Measurements from ENCODE around the gene TWSG1. TPM values are rescaled to one million over a fixed set of nuclear protein-coding genes. Genes with fewer than 3 reads are reported as not detected.

The TWSG1 gene
- polyA plus RNA-seq (ENCODE audit: insufficient read length in 10 of 10) = 100 to 1,000 TPM in 1 of 10 donors, 10 to 100 TPM in 9; 49.9 to 102 (median 68.1) TPM
- long read RNA-seq, donor 1, transcript TWSG1-202 (4 exons, 1,119 nt) = minor isoform, 9 of 36 reads
- long read RNA-seq, donor 1, transcript TWSG1-201 (5 exons, 3,756 nt) = major isoform, 16 of 36 reads
- long read RNA-seq, donor 1, partial matches to known transcripts = 10 of 36 reads
- long read RNA-seq, donor 1, other reads (novel, unspliced or antisense) = 0 of 36 reads
- long read RNA-seq, donor 2, transcript TWSG1-202 (4 exons, 1,119 nt) = minor isoform, 7 of 72 reads
- long read RNA-seq, donor 2, transcript TWSG1-201 (5 exons, 3,756 nt) = major isoform, 19 of 72 reads
- long read RNA-seq, donor 2, partial matches to known transcripts = 46 of 72 reads
- long read RNA-seq, donor 2, other reads (novel, unspliced or antisense) = 0 of 72 reads
- long read RNA-seq, donor 3 = 0 reads
- long read RNA-seq, donor 4, transcript TWSG1-201 (5 exons, 3,756 nt) = major isoform, 15 of 88 reads
- long read RNA-seq, donor 4, transcript TWSG1-202 (4 exons, 1,119 nt) = minor isoform, 5 of 88 reads
- long read RNA-seq, donor 4, partial matches to known transcripts = 68 of 88 reads
- long read RNA-seq, donor 4, other reads (novel, unspliced or antisense) = 0 of 88 reads
- long read RNA-seq, donor 5, transcript TWSG1-202 (4 exons, 1,119 nt) = minor isoform, 13 of 76 reads
- long read RNA-seq, donor 5, transcript TWSG1-201 (5 exons, 3,756 nt) = major isoform, 36 of 76 reads
- long read RNA-seq, donor 5, partial matches to known transcripts = 27 of 76 reads
- long read RNA-seq, donor 5, other reads (novel, unspliced or antisense) = 0 of 76 reads
- long read RNA-seq, donor 6, transcript TWSG1-201 (5 exons, 3,756 nt) = major isoform, 18 of 96 reads
- long read RNA-seq, donor 6, partial matches to known transcripts = 74 of 96 reads
- long read RNA-seq, donor 6, other reads (novel, unspliced or antisense) = 0 of 96 reads
- long read RNA-seq, donor 7, transcript TWSG1-201 (5 exons, 3,756 nt) = major isoform, 31 of 63 reads
- long read RNA-seq, donor 7, transcript TWSG1-202 (4 exons, 1,119 nt) = minor isoform, 7 of 63 reads
- long read RNA-seq, donor 7, partial matches to known transcripts = 24 of 63 reads
- long read RNA-seq, donor 7, other reads (novel, unspliced or antisense) = 0 of 63 reads
- long read RNA-seq, donor 8, transcript TWSG1-201 (5 exons, 3,756 nt) = major isoform, 23 of 51 reads
- long read RNA-seq, donor 8, transcript TWSG1-202 (4 exons, 1,119 nt) = minor isoform, 7 of 51 reads
- long read RNA-seq, donor 8, partial matches to known transcripts = 21 of 51 reads
- long read RNA-seq, donor 8, other reads (novel, unspliced or antisense) = 0 of 51 reads
- long read RNA-seq, donor 9, transcript TWSG1-201 (5 exons, 3,756 nt) = major isoform, 7 of 11 reads
- long read RNA-seq, donor 9, partial matches to known transcripts = 0 of 11 reads
- long read RNA-seq, donor 9, other reads (novel, unspliced or antisense) = 0 of 11 reads

DNA sequence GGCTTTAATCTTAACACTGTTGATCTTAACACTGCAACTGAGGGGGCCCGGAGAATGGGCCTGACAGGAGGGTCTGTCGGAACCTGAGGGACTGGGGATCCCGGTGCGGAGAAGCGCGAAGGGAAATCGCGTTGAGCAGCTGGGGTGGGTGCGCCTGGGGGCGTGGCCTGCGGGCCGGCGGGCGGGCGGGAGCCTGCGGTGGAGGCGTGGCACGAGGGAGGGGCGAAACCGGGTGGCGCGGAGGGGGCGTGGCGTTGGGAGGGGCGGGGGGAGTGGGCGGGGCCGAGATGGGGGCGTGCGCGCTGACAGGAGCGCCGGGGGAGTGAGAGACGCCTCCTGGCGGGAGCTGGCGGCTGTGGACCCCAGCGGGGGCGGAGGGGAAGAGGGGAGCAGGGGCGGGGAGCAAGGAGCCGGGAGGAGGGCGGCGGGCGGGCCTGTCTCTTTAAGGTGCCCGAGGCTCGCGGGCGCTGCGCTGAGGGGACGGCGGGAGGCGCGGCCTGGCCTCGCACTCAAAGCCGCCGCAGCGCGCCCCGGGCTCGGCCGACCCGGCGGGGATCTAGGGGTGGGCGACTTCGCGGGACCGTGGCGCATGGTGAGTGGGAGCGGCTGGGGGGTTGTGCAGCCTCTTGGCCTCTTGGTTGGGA lies at the start of gene TWSG1:
TWSG1 (plus strand) TSS at position 445 of the 644 bp plus-strand sequence. CDS start 2,457 bp downstream, outside the sequence.
- peak; percentile 93 to 97 (median 95) for DNase-seq

DNA sequence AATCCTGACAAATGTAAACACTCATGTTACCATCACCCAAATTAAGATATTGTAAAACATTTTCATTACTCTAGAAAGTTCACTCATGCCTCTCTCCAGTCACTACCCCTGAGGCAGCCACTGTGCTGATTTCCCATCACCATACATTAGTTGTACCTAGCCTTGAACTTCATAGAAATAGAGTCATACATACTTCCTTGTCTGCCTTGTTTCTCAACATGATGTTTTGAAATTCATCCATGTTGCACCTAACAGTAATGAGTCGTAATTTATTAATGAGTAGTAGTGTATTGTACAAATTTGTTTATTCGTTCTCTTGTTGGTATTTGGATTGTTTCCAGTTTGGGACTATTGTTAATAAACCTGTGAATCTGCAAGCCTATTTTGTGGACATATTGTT lies 49.0 kb upstream of the TWSG1 start:
- DNase-seq = no peak

DNA sequence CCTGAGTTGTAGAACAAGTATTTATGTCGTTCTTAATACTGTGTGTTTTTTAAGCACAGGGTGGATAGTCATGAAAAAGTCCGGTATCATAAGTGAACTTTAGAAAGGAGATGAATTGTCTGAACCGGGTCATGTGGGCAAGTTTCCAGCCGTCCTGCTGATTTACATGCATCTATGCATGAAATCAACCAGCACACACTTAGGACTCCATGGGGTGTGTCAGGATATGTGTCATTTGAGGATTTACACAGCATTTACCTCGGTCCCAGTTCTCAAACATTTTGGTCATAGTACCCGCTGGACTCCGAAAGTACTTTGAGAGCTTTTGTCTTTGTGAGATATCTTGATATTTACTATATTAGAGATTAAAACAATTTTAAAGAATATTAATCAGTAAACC lies 47.5 kb upstream of the TWSG1 start:
- no peak for DNase-seq

DNA sequence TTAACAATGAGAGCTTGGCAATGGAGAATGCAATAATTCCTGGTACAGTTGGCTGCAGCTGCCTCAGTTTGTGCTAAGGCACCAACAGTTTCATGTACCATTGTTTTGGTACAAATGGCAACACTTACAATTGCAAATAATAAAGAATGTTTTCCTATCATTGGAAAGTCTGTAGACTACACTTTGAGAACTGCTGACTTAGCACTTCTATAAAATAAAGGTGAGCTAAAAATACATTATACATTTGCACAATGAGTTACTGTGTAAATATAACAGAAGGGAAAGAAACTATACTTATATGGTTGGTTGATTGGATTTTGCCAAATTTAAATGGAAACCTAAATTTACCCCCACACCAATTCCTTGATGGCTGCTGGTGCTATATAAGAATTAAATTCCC lies 44.9 kb upstream of the TWSG1 start:
- DNase-seq = no peak

DNA sequence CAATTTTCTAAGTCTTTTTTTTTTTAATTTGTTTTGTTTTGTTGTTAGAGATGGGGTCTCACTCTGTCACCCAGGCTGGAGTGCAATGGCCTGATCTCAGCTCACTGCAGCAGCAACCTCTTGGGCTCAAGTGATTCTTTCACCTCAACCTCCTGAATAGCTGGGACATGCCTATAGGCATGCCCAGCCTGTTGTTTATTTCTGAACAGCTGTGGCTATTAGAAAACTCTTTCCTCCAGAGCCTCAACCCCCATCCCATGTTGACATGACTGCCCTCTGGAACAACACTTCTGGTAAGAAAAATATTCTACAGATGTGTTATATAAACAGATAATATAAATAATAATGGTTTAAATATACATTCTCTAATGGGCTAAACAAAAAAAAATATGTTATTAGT lies 44.4 kb upstream of the TWSG1 start:
- no peak for DNase-seq

DNA sequence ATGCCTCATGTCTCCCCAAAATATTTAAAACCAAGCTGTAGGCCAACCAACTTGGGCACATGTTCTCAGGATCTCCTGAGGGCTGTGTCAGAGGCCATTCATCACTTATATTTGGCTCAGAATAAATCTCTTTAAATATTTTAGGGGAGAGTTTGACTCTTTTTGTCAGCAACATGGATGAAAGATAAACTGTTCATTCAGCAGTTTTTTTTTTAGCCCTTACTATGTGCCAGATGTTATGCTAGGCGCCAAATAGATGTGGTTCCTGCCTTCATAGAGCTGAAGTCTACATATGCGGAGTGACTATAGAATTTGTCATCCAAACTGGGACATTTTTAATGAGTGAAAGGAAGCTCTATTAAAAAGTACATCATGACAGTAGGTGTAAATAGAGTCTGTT lies 42.5 kb upstream of the TWSG1 start:
- DNase-seq = no peak

DNA sequence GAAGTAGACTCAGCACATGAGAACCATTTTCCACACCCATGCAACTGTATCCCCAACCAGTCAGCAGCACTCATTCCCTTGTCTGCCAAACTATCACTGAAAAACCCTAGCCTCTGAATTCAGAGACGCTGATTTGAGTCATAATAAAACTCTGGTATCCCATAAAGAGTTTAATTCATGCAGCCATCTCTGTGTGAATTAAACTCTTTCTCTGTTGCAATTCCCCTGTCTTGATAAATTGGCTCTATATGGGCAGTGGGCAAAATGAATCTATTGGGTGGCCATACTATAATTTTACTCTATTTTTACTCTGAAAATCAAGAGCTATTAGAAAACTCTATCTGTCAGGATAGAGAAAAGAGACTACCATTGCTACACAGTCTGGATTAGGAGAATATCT lies 40.6 kb upstream of the TWSG1 start:
- no peak for DNase-seq

DNA sequence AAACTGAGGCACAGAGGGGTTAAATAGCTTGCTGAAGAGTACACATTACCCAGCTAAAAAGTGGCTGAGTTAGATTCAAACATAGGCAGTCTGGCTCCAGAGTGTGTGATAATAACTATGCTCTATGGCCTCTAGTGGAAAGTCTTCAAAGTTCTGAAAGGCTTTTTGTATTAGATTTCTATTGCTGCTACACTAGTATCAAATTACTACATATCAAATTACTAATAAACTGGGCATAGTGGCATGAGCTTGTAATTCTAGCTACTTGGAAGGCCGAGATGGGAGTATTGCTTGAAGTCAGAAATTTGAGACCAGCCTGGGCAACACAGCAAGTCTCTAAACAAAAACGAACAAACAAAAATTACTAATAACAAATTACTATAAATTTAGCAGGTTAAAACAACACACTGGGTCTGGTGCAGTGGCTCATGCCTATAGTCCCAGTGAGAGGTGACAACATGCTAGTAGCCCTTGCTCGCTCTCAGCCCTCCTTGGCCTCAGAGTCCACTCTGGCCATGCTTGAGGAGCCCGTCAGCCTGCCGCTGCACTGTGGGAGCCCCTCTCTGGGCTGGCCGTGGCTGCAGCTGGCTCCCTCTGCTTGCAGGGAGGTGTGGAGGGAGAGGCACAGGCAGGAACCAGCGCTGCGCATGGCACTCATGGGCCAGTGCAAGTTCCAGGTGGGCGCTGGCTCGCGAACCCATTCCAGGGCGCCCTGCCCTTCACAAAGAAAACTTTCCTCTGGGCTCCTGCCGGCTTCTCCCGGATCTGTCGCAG lies 38.2 kb upstream of the TWSG1 start:
- DNase-seq = no peak

DNA sequence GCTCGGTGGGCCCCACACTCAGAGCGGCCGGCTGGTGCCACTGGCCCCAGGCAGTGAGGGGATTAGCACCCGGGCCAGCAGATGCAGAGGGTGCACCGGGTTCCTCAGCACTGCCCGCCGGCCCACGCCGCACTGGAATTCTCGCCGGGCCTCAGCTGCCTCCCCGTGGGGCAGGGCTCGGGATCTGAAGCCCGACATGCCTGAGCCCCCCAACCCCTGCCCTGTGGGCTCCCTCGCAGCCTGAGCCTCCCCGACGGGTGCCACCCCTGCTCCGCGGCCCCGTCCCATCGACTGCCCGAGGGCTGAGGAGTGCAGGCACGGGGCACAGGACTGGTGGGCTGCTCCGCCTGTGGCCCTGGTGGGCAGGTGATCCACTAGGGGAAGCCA lies 37.6 kb upstream of the TWSG1 start:
- DNase-seq = no peak

DNA sequence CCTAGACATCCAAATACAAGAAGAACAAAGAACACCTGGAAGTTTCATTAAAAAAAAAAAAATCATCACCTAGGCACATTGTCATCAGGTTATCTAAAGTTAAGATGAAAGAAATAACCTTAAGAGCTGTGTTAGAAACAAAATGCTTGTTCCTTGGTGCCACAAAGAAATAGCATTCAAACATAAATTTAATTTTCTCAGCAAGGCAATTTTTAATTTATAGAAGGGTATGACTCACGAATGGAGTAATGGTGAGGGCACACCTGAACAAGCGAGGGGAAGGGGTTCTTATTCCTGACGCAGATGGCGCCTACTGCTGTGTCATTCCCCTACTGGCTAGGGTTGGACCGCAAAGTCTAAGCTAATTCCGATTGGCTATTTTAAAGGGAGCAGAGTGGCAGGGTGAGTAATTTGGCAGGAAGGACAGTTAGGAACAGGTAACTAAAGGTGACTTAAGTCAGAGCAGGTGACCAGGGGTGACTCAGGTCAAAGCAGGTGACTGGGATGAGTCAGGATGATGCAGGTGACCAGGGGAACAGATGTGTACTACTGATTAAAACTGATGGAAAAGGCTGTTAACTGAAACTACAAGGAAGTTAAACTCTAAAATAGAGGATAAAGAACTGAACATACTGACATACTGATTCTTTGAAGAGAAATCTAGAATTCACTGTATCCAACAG lies 30.0 kb upstream of the TWSG1 start:
- DNase-seq = no peak

DNA sequence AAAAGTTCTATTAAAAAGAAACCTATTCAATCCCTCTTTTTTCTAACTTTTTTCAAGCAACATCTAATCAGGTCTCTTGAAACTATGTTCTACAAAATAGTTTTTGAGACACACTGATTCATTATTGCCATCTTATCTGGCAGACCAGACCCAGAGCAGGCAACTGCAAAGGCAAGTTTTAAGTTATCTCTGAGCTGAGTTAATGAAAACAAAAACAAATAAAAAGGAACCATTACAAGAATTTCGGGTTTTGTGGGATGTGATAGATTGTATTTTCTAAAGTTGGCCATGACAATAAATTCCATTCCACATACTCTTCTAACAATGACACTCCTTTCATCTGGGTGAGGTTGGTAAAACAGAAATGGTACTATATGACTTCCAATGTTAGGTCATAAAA lies 15.2 kb upstream of the TWSG1 start:
- no peak for DNase-seq

DNA sequence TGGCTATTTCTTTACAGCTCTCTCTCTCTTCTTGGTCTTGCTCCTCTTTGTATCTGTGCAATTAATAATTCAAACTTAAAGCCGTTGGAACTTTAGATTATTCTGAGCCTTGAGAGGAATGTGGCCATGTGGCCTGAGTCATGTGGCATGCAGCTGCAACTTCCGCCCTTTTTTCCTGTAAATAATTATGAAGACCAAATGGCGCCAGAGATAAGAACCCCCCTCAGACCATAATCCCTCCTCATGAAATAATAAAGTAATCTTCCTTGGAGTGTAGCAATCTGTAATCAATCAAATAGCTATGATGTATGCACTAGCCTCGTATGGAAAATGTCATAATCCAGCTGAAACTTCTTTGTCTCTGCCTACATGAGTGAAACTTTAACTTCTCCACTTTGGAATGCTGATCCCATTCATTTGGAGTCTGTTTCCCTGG lies 13.5 kb upstream of the TWSG1 start:
- DNase-seq = peak in 2 of 3 donors; percentile 24 to 57

DNA sequence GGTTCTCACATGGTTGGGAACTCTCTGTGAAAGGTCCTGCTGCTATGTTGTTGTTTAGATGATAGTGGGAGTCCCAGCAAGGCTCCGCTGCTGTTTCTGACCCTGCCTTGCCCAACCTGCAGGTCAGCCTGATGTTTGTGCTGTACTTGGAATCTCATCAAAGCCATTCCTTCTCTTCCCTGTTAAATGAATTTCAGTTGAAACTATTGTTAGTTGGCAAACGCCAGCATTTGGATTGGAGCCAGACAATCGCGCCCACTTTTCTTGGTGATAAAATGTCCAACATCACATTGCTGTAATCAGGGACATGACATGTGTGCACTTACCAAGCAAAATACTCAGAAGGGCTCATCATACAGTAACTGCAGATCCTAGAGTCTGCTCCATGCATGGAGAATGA lies 12.8 kb upstream of the TWSG1 start:
- no peak for DNase-seq

DNA sequence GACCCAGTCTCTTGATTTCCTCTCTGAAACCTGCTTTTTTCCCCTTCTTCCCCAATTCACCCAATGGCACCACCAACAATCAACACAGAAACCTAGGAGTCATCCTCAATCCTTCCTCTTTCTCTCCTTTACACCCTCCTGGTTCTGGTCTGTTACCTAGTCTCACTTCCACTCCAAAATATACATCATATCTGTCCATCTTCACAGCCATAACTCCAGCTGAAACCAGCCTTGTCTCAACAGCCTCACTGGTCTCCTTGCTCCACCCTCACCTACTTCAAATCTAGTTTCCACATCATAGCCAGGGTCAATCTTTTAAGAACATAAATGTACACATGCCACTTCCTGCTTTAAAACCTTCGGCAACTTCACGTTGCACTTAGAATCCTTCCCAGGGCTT lies 11.8 kb upstream of the TWSG1 start:
- DNase-seq = no peak

DNA sequence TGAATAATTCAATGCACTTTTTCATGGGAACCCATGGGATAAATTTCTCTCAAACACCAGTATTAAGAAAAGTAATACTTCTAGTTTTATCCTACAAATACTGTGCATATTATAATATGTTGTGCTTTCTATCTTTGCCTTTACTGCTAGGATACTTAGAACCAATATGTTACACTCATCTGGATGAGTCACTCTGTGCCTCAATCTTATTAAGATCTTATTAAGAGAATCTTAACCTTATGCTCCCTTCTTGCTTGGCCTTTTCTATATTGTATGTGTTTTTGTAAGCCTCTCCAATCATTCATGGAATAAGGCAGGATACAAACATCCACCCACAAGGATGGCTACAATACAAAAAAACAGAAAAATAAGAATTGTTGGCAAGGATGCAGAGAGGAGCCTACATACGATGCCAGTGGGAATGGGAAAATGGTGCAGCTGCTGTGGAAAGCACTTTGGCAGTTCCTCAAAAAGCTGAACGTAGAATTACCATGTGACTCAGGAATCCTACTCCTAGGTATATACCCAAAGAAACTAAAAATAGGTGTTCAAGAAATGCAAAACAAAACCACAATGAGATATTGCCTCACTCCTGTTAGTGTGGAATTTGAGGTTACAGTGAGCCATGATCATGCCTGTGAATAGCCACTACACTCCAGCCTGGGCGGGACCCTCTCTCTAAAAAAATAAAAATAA lies 10.7 kb upstream of the TWSG1 start:
- peak in 1 of 3 donors; percentile 50 for DNase-seq

DNA sequence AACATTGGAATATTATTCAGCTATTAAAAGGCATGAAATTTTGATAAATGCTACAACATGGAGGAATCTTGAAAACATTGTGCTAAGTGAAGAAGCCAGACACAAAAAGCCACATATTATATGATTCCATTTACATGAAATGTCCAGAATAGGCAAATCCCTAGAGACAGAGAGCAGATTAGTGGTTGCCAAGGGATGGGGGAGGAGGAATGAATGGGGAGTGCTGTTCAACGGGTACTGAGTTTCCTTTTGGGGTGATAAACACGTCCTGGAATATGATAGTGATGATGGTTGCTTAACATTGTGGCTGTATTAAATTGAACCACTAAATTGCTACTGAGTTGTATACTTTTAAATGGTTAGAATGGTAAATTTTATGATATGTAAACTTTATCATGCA lies 8.9 kb upstream of the TWSG1 start:
- DNase-seq = no peak

DNA sequence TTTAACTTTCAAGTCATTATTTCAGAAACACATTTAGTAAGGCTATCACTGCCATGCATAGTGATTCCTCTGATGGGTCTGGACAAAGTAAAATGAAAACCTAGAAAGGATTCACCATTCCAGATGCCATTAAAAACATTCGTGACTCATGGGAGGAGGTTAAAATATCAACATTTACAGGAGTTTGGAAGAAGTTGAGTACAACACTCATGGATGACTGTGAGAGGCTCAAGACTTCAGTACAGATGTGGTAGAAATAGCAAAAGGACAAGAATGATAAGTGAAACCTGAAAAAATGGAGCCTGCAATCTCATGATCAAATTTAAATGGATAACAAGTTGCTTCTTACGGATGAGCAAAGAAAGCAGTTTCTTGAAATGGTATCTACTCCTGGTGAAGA lies 5.8 kb upstream of the TWSG1 start:
- no peak for DNase-seq

DNA sequence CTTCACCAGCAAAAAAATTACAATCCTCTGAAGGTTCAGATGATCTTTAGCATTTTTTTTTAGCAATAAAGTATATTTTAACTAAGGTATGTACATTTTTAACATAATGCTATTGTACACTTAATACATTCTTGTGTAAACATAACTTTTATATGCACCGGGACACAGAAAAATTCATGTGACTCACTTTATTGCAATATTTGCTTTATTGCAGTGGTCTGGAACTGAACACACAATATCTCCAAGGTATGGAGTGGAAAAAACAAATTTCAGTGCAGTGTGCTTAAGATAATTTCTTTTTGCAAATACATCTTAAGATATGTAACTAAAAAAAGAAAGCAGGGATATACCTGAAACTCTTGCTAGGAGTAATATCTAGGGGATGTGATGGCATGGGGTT lies 5.1 kb upstream of the TWSG1 start:
- no peak for DNase-seq

DNA sequence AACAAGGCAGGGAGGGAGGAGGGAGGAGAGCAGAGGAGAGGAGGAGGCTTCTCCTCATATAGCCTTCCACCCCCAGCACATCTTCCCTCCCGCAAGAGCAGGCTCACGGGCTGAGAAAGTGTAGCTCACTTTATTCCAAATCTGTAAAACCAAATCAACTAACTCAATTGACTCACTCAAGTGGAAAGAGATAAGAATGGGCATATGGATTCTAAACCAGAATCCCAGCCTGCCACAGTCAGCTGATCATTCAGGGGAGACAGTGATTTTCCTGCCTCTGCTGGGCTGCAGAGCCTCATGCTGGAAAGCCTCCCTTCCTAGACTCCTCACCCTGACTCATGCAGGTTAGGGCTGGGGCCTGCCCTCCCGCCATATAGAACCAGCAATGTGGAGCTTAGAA lies 4.2 kb upstream of the TWSG1 start:
- no peak for DNase-seq

All from muscle of back (tissue), 13 donors.